OCI-LY3 (cell line): ENCODE data around the gene OPRL1.

ENCODE experiments used
- H2AFZ ChIP-seq: fragments of 200-600, 300-600 bp; shearing (Covaris generic); 2 replicates; pipeline ENCODE4 v1.6.0; 2014; ENCODE audit warnings: antibody characterized with exemption, low read depth, low read length
- H3K27ac ChIP-seq: fragments of 200-600, 300-600 bp; sonication (generic); 2 replicates; pipeline ENCODE4 v1.5.1; 2014; ENCODE audit warnings: mild to moderate bottlenecking, low read length, moderate library complexity, mixed read lengths
- H3K27me3 ChIP-seq: fragments of 200-600, 300-600 bp; sonication (generic); 2 replicates; pipeline ENCODE4 v1.6.1; 2014; ENCODE audit warnings: low read depth, low read length, mixed read lengths
- H3K36me3 ChIP-seq: fragments of 200-600, 300-600 bp; sonication (generic); replicated peaks from 2 replicates; pipeline ENCODE3; 2014; ENCODE audit warnings: low read depth, low read length, mixed read lengths
- H3K4me1 ChIP-seq: fragments of 300-600, 200-600 bp; sonication (generic); 2 replicates; pipeline ENCODE4 v1.6.1; 2014; ENCODE audit warnings: low read length, mixed read lengths
- H3K4me2 ChIP-seq: fragments of 200-600, 300-600 bp; sonication (generic); 2 replicates; pipeline ENCODE4 v1.6.1; 2014; ENCODE audit warnings: low read length, mixed read lengths
- H3K4me3 ChIP-seq: fragments of 300-600, 200-600 bp; sonication (generic); 2 replicates; pipeline ENCODE4 v1.5.1; 2014; ENCODE audit warnings: antibody characterized with exemption, mild to moderate bottlenecking, low read length, moderate library complexity
- H3K79me2 ChIP-seq: fragments of 300-600, 200-600 bp; shearing (Covaris generic); 2 replicates; pipeline ENCODE4 v1.6.1; 2014; ENCODE audit warnings: mild to moderate bottlenecking, low read length, mixed read lengths
- H3K9ac ChIP-seq: fragments of 300-600, 200-600 bp; shearing (Covaris generic); 2 replicates; pipeline ENCODE4 v1.6.0; 2014; ENCODE audit warnings: mild to moderate bottlenecking, low read length, moderate library complexity
- H3K9me3 ChIP-seq: fragments of 200-600, 300-600 bp; shearing (Covaris generic); 2 replicates; pipeline ENCODE4 v1.6.1; 2014; ENCODE audit warnings: low read length, mixed read lengths; ENCODE audit not compliant: insufficient read depth
- H4K20me1 ChIP-seq: fragments of 200-600, 300-600 bp; sonication (generic); 2 replicates; pipeline ENCODE4 v1.6.1; 2016; ENCODE audit warnings: low read length, mixed read lengths; ENCODE audit not compliant: insufficient read depth
- EZH2phosphoT487 ChIP-seq: fragments of 200-600 bp; shearing (Covaris generic); IDR thresholded peaks from 2 replicates; pipeline ENCODE4 v1.6.1; 2018; ENCODE audit warnings: antibody characterized with exemption, mixed run types, low read depth
- TF ChIP-seq, protein P1 (sequence below): fragments of 200-600, 300-600 bp; sonication (generic); IDR thresholded peaks from 2 replicates; pipeline ENCODE4 v1.5.1; 2014; ENCODE audit warnings: antibody characterized with exemption, low read length, low read depth

Gene OPRL1

DNA sequence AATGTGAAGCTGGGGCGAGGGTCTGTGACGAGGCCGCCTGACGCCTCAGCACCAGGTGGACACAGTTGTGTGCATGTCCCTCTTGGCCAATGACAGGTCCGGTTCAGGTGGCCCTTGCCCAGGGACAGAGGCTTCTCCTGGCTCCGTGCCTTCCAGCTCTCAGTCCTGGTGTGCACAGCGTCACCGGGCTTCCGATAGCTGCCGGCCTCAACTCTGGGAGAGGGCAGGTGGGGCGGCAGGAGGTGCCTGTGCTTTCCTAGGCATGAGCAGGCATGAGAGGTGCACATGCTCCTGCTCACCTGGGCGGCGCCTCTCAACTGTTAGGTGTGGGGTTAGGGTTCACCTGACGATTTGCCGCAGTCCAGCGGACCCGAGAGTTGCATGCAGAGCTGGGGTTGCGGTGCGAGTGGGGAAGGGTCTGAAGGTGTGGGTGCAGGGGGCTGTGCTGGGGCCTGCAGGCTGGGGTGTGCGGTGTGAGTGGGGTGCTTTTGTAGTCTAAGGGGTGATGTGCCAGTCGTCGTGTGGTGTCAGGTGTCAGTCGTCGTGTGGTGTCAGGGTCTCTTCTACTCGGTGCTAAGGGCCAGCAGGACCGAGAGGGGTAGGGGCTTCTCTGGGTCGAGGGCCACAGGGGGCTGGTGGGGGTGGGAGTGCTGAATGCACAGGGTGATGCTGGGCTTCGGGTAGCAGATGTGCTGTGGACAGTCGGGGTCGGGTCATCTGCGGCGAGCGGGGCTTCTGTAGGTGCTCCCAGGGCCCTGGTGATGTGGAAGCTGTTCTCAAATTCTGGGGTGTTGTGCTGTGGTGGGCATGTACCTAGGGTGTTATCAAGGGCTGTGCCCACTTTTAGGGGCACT, 26.7 kb upstream of the OPRL1 start:
- H3K4me3 ChIP-seq: no peak overlapping the region
- H3K4me2 ChIP-seq: no peak overlapping the region
- peaks cover 38% of the 10 kb centered on the region for H3K4me1 ChIP-seq
- H3K27me3 ChIP-seq: peaks cover 5% of the 10 kb centered on the region; the same call in 1 of the 2 replicates
- no peaks in the 10 kb centered on the region for H4K20me1 ChIP-seq
- TF ChIP-seq EZH2phosphoT487: no peak
- TF ChIP-seq, protein P1, sequence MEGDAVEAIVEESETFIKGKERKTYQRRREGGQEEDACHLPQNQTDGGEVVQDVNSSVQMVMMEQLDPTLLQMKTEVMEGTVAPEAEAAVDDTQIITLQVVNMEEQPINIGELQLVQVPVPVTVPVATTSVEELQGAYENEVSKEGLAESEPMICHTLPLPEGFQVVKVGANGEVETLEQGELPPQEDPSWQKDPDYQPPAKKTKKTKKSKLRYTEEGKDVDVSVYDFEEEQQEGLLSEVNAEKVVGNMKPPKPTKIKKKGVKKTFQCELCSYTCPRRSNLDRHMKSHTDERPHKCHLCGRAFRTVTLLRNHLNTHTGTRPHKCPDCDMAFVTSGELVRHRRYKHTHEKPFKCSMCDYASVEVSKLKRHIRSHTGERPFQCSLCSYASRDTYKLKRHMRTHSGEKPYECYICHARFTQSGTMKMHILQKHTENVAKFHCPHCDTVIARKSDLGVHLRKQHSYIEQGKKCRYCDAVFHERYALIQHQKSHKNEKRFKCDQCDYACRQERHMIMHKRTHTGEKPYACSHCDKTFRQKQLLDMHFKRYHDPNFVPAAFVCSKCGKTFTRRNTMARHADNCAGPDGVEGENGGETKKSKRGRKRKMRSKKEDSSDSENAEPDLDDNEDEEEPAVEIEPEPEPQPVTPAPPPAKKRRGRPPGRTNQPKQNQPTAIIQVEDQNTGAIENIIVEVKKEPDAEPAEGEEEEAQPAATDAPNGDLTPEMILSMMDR: no peak
- no peaks in the 10 kb centered on the region for H3K36me3 ChIP-seq
- H3K9me3 ChIP-seq: no peaks in the 10 kb centered on the region
- no peak overlapping the region for H3K27ac ChIP-seq
- no peak overlapping the region for H3K9ac ChIP-seq
- H2AFZ ChIP-seq: no peak overlapping the region
- H3K79me2 ChIP-seq: no peaks in the 10 kb centered on the region

DNA sequence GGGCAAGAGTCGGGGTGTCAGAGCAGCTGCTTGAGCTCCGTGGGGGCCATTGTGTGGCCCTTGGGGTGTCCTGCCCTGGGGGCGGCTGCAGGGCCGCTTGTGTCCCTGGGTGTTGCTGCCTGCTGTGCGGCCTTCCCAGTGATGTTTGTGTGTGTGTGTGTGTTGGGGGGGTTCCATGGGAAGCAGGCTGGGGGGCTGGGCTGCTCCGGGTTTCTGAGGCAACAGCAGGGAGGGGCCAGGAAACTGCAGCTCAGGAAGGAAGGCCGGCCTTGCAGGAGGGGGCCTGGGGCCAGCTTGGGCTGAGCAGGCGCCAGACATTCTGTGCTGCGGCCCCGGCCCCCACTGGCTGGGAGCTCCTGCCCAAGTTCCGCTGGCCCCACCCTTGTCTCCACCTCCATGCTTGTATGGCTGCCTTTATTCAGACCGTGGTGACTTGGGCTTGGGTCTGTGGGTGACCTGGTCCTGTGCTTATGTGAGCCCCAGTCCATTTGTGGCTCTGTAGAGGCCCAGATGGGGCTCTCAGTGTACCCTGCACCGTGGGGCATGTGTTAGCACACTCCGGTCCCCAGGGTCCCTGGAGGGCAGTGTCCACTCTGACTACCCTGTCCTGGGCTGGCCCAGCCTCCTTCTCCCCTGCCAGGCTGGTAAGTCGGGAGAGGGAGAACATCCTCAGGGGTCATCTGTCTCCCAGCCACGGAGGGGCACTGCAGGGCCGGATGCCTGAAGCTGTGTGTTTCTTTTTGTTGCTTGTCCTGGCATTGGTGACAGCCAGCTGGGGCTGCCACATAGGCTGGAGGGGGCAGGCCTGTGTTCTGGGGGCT, 25.8 kb upstream of the OPRL1 start:
- Histone ChIP-seq H3K36me3 (no peaks in the 10 kb centered on the region), H3K27ac (no peak overlapping the region), H3K4me1 (peaks cover 43% of the 10 kb centered on the region), H3K4me2 (no peak overlapping the region), H3K27me3 (peaks cover 5% of the 10 kb centered on the region; the same call in 1 of the 2 replicates), H3K79me2 (no peaks in the 10 kb centered on the region), H2AFZ (no peak overlapping the region; the same call in 1 of the 2 replicates), H3K4me3 (no peak overlapping the region), H4K20me1 (no peaks in the 10 kb centered on the region), H3K9me3 (no peaks in the 10 kb centered on the region), H3K9ac (no peak overlapping the region)
- no peak for TF ChIP-seq EZH2phosphoT487
- TF ChIP-seq, protein P1: peak; percentile 44

DNA sequence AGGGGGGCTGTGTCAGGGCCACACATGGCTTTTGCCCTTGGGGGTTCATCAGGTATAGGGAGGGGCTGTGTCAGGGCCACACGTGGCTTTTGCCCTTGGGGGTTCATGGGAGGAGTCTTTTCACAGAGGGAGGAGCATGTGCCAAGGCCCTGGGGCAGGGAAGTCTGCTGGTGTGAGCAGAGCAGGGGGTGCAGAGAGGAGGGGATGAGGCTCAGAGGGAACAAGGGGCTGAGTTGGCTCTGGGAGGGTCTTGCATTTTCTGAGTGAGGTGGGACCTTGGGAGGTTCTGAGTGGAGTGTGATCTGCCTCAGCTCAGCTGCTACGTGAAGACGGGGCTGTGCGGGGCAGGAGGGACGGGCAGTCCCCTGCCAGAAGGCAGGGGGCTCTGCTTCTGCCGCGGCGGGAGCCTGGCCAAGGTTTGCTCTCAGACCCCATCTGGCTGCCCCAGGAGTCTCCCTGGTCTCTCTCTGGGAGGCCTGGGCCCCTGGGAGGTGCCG, 24.4 kb upstream of the OPRL1 start:
- no peak overlapping the region for H3K9ac ChIP-seq
- peaks cover 43% of the 10 kb centered on the region for H3K4me1 ChIP-seq
- no peaks in the 10 kb centered on the region for H3K79me2 ChIP-seq
- H3K4me3 ChIP-seq: no peak overlapping the region
- H2AFZ ChIP-seq: no peak overlapping the region
- peaks cover 5% of the 10 kb centered on the region; the same call in 1 of the 2 replicates for H3K27me3 ChIP-seq
- no peak overlapping the region for H3K27ac ChIP-seq
- TF ChIP-seq, protein P1: no peak
- no peak for TF ChIP-seq EZH2phosphoT487
- no peaks in the 10 kb centered on the region for H3K9me3 ChIP-seq
- H3K36me3 ChIP-seq: no peaks in the 10 kb centered on the region
- no peaks in the 10 kb centered on the region for H4K20me1 ChIP-seq
- peak overlapping the region; percentile 83; the same call in 1 of the 2 replicates for H3K4me2 ChIP-seq
